ENCODE measurements around the gene GLRX. TPM values are rescaled to one million over a fixed set of nuclear protein-coding genes. Genes with fewer than 3 reads are reported as not detected.

The GLRX gene
- total and polyA plus RNA-seq, 10 of the 15 experiments (the other 5 are each of a cell fraction or from before 2014, with no cell fraction given): 63.0 to 366 (median 186) TPM

DNA sequence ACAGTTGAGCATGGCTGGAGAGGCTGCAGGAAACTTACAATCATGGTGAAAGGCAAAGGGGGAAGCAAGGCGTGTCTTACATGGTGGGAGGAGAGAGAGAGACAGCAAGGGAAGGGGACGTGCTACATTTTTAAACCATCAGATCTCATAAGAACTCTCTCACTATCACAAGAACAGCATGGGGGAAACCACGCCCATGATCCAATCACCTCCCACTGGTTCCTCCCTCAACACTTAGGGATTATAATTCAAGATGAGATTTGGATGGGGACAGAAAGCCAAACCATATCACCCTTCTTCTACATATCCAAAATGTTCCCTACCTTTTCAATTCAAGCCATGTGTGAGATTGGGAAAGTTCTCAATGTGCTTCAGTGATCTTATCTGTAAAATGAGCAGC, 22.9 kb upstream of the GLRX start:
- Histone ChIP-seq H3K9me3 (replicated peaks; ENCODE audit: control insufficient read depth, insufficient read depth, low read length) (no peaks in the 10 kb centered on the region), H3K36me3 (ENCODE audit: control insufficient read depth in 2 of 2, insufficient read depth in 2 of 2, low read length in 1 of 2) (no peaks in the 10 kb centered on the region), H3K4me1 (ENCODE audit: control insufficient read depth, insufficient read depth, low read length) (peaks cover 23% of the 10 kb centered on the region), H3K4me2 (ENCODE audit: control insufficient read depth, insufficient read depth) (no peak overlapping the region), H2AFZ (ENCODE audit: control insufficient read depth, low read depth, low read length) (no peak overlapping the region), H4K20me1 (ENCODE audit: control insufficient read depth, insufficient read depth) (no peaks in the 10 kb centered on the region), H3K27ac (ENCODE audit: control insufficient read depth, insufficient read depth) (no peak overlapping the region), H3K4me3 (no peak overlapping the region), H3K9ac (ENCODE audit: control insufficient read depth, insufficient read depth, low read length) (no peak overlapping the region), H3K27me3 (replicated peaks in 1 of 2; ENCODE audit: control insufficient read depth in 2 of 2, insufficient read depth in 2 of 2, low read length in 1 of 2) (no peaks in the 10 kb centered on the region), H3K79me2 (ENCODE audit: control insufficient read depth, insufficient read depth, low read length) (no peaks in the 10 kb centered on the region)
- intact Hi-C loops (cut with micrococcal nuclease; ENCODE audit: unreplicated experiment) (loop anchor here (5.0 to 10.0 kb wide), 2 partner anchors 291 to 563 kb away; partner anchors contain the start of genes ARSK and SKIC3), in situ Hi-C loops (cut with MboI) (loop anchor here (5.0 kb wide), 2 partner anchors 68 to 183 kb away; no protein-coding TSS in a partner anchor)
- ChIA-PET SMC1A (ENCODE audit: uncharacterized antibody, unreplicated experiment) (interaction anchor here (1.2 to 21.9 kb wide), 11 partner anchors 26 to 201 kb away, joined by 4 to 622 read pairs (median 22); partner anchors contain the start of genes GLRX and RFESD), CTCF (interaction anchor here (0.7 to 20.1 kb wide), 10 partner anchors 9 to 493 kb away, joined by 3 to 653 read pairs (median 26); partner anchors contain the start of gene RFESD), POLR2A (no interaction called here), RAD21 (ENCODE audit: unreplicated experiment) (interaction anchor here (0.6 to 11.1 kb wide), 6 partner anchors 64 to 201 kb away, joined by 3 to 209 read pairs (median 26); partner anchors contain the start of gene RFESD)
- FAIRE-seq (no peak), DNase-seq (ENCODE audit: low read depth, low spot score) (no peak), ATAC-seq (no peak)
- BruUV-seq (replicated peaks): no TSS peak
- 73% methylated on average over 3 of the region's 3 CpGs for WGBS (ENCODE audit: insufficient coverage, insufficient replicate concordance, low lambda C conversion rate, missing lambda C conversion rate)
- TF ChIP-seq GABPA (IDR thresholded peaks at IDR 0.05; ENCODE audit: low read depth) (no peak), SPI1 (IDR thresholded peaks at IDR 0.05; ENCODE audit: borderline replicate concordance, insufficient read depth, low read depth, low read length) (no peak), CBFB (IDR thresholded peaks at IDR 0.05; ENCODE audit: low read depth) (no peak), NFIC (IDR thresholded peaks at IDR 0.05; ENCODE audit: low read depth, low read length) (no peak), MTA3 (IDR thresholded peaks at IDR 0.05; ENCODE audit: borderline replicate concordance, low read length) (no peak), EGR1 (IDR thresholded peaks at IDR 0.05; ENCODE audit: borderline replicate concordance in 1 of 2, low read depth in 2 of 2, low read length in 2 of 2) (no peak), MYC (IDR thresholded peaks at IDR 0.05; ENCODE audit: insufficient read depth, insufficient read length, insufficient replicate concordance, low read length, severe bottlenecking) (no peak), YY1 (IDR thresholded peaks at IDR 0.05; ENCODE audit: low read depth, low read length) (no peak), SUZ12 (IDR thresholded peaks at IDR 0.05; ENCODE audit: unreplicated experiment) (no peak), TCF12 (IDR thresholded peaks at IDR 0.05; ENCODE audit: low read depth, low read length) (no peak), CEBPB (IDR thresholded peaks at IDR 0.05; ENCODE audit: borderline replicate concordance in 1 of 2, low read depth in 2 of 2, low read length in 2 of 2) (no peak), MXI1 (IDR thresholded peaks at IDR 0.05; ENCODE audit: low read depth, low read length) (no peak)
- TF ChIP-seq, protein P1, sequence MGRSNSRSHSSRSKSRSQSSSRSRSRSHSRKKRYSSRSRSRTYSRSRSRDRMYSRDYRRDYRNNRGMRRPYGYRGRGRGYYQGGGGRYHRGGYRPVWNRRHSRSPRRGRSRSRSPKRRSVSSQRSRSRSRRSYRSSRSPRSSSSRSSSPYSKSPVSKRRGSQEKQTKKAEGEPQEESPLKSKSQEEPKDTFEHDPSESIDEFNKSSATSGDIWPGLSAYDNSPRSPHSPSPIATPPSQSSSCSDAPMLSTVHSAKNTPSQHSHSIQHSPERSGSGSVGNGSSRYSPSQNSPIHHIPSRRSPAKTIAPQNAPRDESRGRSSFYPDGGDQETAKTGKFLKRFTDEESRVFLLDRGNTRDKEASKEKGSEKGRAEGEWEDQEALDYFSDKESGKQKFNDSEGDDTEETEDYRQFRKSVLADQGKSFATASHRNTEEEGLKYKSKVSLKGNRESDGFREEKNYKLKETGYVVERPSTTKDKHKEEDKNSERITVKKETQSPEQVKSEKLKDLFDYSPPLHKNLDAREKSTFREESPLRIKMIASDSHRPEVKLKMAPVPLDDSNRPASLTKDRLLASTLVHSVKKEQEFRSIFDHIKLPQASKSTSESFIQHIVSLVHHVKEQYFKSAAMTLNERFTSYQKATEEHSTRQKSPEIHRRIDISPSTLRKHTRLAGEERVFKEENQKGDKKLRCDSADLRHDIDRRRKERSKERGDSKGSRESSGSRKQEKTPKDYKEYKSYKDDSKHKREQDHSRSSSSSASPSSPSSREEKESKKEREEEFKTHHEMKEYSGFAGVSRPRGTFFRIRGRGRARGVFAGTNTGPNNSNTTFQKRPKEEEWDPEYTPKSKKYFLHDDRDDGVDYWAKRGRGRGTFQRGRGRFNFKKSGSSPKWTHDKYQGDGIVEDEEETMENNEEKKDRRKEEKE (IDR thresholded peaks at IDR 0.05): no peak
